Spleen (tissue), 11 donors: ENCODE results near the gene DOCK1. TPM values are rescaled to one million over a fixed set of nuclear protein-coding genes. Genes with fewer than 3 reads are reported as not detected.

Experiments used
- DNase-seq: peaks from one replicate; pipeline ENCODE4 v3.0.0-alpha.2; 2020
- H3K27ac ChIP-seq, 8 donors: fragments of 200-600 bp; sonication (generic) in 7 of 8; 1 replicate in 4 of 8; 2 replicates in 4 of 8; pipeline versions ENCODE4 v1.5.0 to v1.8.0; 2016 to 2021; ENCODE audit warnings: inconsistent platforms in 4 of 8, mild to moderate bottlenecking in 4 of 8, moderate library complexity in 1 of 8
- H3K27me3 ChIP-seq, 7 donors: fragments of 200-600 bp; sonication (generic) in 6 of 7; replicated peaks in 1 of 7; 1 replicate in 4 of 7; 2 replicates in 3 of 7; pipeline versions ENCODE4 v1.5.0 to v1.8.0; 2016 to 2021; ENCODE audit warnings: inconsistent platforms in 3 of 7, mild to moderate bottlenecking in 1 of 7
- H3K36me3 ChIP-seq, 6 donors: fragments of 200-600 bp; sonication (generic) in 5 of 6; 1 replicate in 4 of 6; 2 replicates in 2 of 6; pipeline versions ENCODE4 v1.5.0 to v1.8.0; 2016 to 2021; ENCODE audit warnings: inconsistent platforms in 2 of 6
- H3K4me1 ChIP-seq, 6 donors: fragments of 200-600 bp; sonication (generic) in 5 of 6; 1 replicate in 3 of 6; 2 replicates in 3 of 6; pipeline versions ENCODE4 v1.5.0 to v1.8.0; 2016 to 2021; ENCODE audit warnings: inconsistent platforms in 3 of 6
- H3K4me3 ChIP-seq, 8 donors: fragments of 200-600 bp; sonication (generic) in 7 of 8; 1 replicate in 4 of 8; 2 replicates in 4 of 8; pipeline versions ENCODE4 v1.5.0 to v1.8.0; 2016 to 2021; ENCODE audit warnings: inconsistent platforms in 4 of 8, mild to moderate bottlenecking in 4 of 8, moderate library complexity in 2 of 8
- H3K9me3 ChIP-seq, 8 donors: fragments of 200-600 bp; sonication (generic) in 7 of 8; 1 replicate in 4 of 8; 2 replicates in 4 of 8; pipeline versions ENCODE4 v1.5.0 to v1.8.0; 2016 to 2021; ENCODE audit warnings: inconsistent platforms in 4 of 8
- CTCF ChIP-seq, 11 experiments: fragments of 200-600 bp in 7 of 11; fragments of 450-650 bp in 4 of 11; sonication (generic) in 4 of 11; IDR thresholded peaks in 8 of 11; conservative IDR thresholded peaks in 3 of 11; 1 replicate in 7 of 11; 2 replicates in 4 of 11; pipeline versions ENCODE4 v1.4.0 to v1.8.0; 2016 to 2021; ENCODE audit warnings: antibody characterized with exemption in 11 of 11, inconsistent platforms in 4 of 11, mild to moderate bottlenecking in 1 of 11
- POLR2A ChIP-seq, 3 donors: fragments of 450-650 bp; IDR thresholded peaks; one replicate each; pipeline ENCODE4 v1.5.1; 2017; ENCODE audit warnings: antibody characterized with exemption in 3 of 3, mild to moderate bottlenecking in 1 of 3
- POLR2AphosphoS5 ChIP-seq, 3 donors: sonication (generic); formaldehyde crosslinking; IDR thresholded peaks; one replicate each; pipeline ENCODE4 v1.5.1; 2017; ENCODE audit warnings: antibody characterized with exemption in 3 of 3
- WGBS, 5 donors: extraction: QIAGEN DNeasy Blood & Tissue Kit in 3 of 5; methylation state at CpG; one replicate each; pipeline versions ENCODE4 v1.1.5 to v1.1.7; 2013 to 2018; 5-methylcytosine and 5-hydroxymethylcytosine counted together
- intact Hi-C: fragments of 100-400 bp; cut with DNase I; formaldehyde crosslinking; loops from one replicate; pipeline ENCODE4 v1.15.0; 2023; ENCODE audit warnings: low total_unique reads
- polyA plus RNA-seq, 3 donors: library from polyadenylated mRNA; stranded (reverse); fragments of 200-250 nt; gene quantifications; one replicate each; pipeline ENCODE4 v1.2.1, GENCODE V29; 2013
- total RNA-seq, 7 donors: library from RNA; depleted of rRNA in 3 of 7; stranded (reverse); fragments of >200 nt in 3 of 7; fragmentation: NEBNext Ultra II Directional in 4 of 7; extraction: Animal tissue kit (Norgen Biotek cat#: 25700) in 4 of 7; gene quantifications; one replicate each; pipeline versions ENCODE4 v1.1.0 to v1.2.1, GENCODE V29; 2016 to 2021
- donor health status: healthy with polysubstance abuse.
- donor health status: DM: no; HTN: no; CAD: no; lungs with moderate emphysema.
- donor health status: DM: no; HTN: no; CAD: no.
- donor health status: Bipolar disorder and iron deficiency.
- donor health status: healthy.
- donor health status: DM: no; HTN: no; CAD: no.
- donor health status: DM: yes; HTN: yes; CAD: no.

DOCK1 gene
- total and polyA plus RNA-seq, 10 donors, result 2.2 to 40.5 (median 25.1) TPM

GRCh38 chr10:127216274-127216673, 311.0 kb downstream of the DOCK1 start:
- Histone ChIP-seq H3K36me3 (no peaks in the 10 kb centered on the region), H3K27ac (no peak overlapping the region), H3K27me3 (no peaks in the 10 kb centered on the region), H3K4me1 (no peaks in the 10 kb centered on the region), H3K4me3 (no peak overlapping the region), H3K9me3 (peaks cover 0 to 9% (median 2%) of the 10 kb centered on the region in 8 donors)
- 77 to 94% (median 89%) methylated on average over 5 of the region's 5 CpGs for WGBS, 5 donors
- intact Hi-C loops, result no loop called here
- TF ChIP-seq POLR2AphosphoS5 (IDR thresholded peaks at IDR 0.05) (no peak), POLR2A (IDR thresholded peaks at IDR 0.05) (no peak), CTCF (IDR thresholded peaks at IDR 0.05 in 8 of 11, conservative IDR thresholded peaks at IDR 0.05 in 3 of 11) (no peak)
- DNase-seq, result no peak

- H3K36me3 ChIP-seq, result no peaks in the 10 kb centered on the region
- TF ChIP-seq POLR2A (IDR thresholded peaks at IDR 0.05), result no peak
- no peak for TF ChIP-seq POLR2AphosphoS5 (IDR thresholded peaks at IDR 0.05)
- no peak for TF ChIP-seq CTCF (IDR thresholded peaks at IDR 0.05 in 8 of 11, conservative IDR thresholded peaks at IDR 0.05 in 3 of 11)
- no peaks in the 10 kb centered on the region for H3K27me3 ChIP-seq
- peaks cover 0 to 9% (median 2%) of the 10 kb centered on the region in 8 donors for H3K9me3 ChIP-seq
- H3K27ac ChIP-seq, result no peak overlapping the region
- H3K4me1 ChIP-seq, result no peaks in the 10 kb centered on the region
- intact Hi-C loops, result no loop called here
- no peak for DNase-seq
- WGBS, 5 donors, result 47 to 67% (median 59%) methylated on average over 3 of the region's 3 CpGs
- no peak overlapping the region for H3K4me3 ChIP-seq
These were observed 311.6 kb downstream of the DOCK1 start for GRCh38 chr10:127216786-127217185.

- intact Hi-C loops, result no loop called here
- H3K4me3 ChIP-seq, result no peak overlapping the region
- no peaks in the 10 kb centered on the region for H3K36me3 ChIP-seq
- DNase-seq, result no peak
- TF ChIP-seq POLR2A (IDR thresholded peaks at IDR 0.05) (no peak), CTCF (IDR thresholded peaks at IDR 0.05 in 8 of 11, conservative IDR thresholded peaks at IDR 0.05 in 3 of 11) (no peak), POLR2AphosphoS5 (IDR thresholded peaks at IDR 0.05) (no peak)
- 82 to 96% (median 85%) methylated on average over 3 of the region's 3 CpGs for WGBS, 5 donors
- H3K9me3 ChIP-seq, result peaks cover 0 to 9% (median 2%) of the 10 kb centered on the region in 8 donors
- H3K27me3 ChIP-seq, result no peaks in the 10 kb centered on the region
- no peaks in the 10 kb centered on the region for H3K4me1 ChIP-seq
- H3K27ac ChIP-seq, result no peak overlapping the region
These were observed 313.4 kb downstream of the DOCK1 start for GRCh38 chr10:127218658-127219057.

- Histone ChIP-seq H3K36me3 (no peaks in the 10 kb centered on the region), H3K27ac (no peak overlapping the region), H3K9me3 (peaks cover 0 to 9% (median 2%) of the 10 kb centered on the region in 8 donors), H3K4me1 (no peaks in the 10 kb centered on the region), H3K27me3 (no peaks in the 10 kb centered on the region), H3K4me3 (no peak overlapping the region)
- no peak for DNase-seq
- no peak for TF ChIP-seq CTCF (IDR thresholded peaks at IDR 0.05 in 8 of 11, conservative IDR thresholded peaks at IDR 0.05 in 3 of 11)
- TF ChIP-seq POLR2A (IDR thresholded peaks at IDR 0.05), result no peak
- no peak for TF ChIP-seq POLR2AphosphoS5 (IDR thresholded peaks at IDR 0.05)
- WGBS, 5 donors, result 63 to 85% (median 81%) methylated on average over 3 of the region's 3 CpGs
- intact Hi-C loops, result no loop called here
These were observed 316.1 kb downstream of the DOCK1 start for GRCh38 chr10:127221281-127221680.
